Measurements from ENCODE around the gene IL2RA. TPM values are rescaled to one million over a fixed set of nuclear protein-coding genes. Genes with fewer than 3 reads are reported as not detected.

IL2RA gene
- total RNA-seq: not detected in 2 replicates

DNA sequence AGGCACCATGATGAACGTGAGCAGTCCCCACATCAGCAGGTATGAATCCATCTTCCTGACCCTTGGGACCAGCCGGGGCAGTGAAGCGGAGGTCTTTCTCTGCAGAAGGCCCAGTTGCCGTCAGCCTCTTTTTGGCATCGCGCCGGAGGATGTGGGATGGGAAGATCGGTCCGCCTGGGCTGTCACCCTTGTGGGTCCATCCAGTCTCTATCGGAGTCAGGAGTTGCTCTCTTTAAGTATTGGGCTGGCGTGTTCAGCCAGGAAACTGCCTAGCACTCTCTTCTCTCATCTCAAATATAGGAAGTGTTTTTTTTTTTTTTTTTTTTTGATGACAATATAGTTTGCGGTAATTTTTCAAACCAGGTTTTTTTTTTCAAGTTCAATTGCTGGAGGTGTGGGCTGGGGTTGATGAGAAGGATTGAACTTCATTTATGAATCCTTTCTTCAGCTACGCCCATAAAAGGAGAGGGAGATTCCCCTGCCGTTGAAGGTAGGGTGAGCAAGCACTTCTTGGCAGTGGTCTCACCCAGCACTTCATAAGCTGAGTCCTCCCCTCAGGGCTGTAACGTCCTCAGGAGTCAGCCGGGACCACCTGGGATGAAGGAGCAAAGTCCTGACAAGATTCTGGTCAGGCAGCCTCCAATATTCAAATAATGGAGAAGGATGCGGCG is at the start of gene IL2RA:
Gene IL2RA, minus strand, starts transcription at position 267 of the 671 bp plus-strand sequence. Its CDS starts 216 bp downstream, at position 51.

DNA sequence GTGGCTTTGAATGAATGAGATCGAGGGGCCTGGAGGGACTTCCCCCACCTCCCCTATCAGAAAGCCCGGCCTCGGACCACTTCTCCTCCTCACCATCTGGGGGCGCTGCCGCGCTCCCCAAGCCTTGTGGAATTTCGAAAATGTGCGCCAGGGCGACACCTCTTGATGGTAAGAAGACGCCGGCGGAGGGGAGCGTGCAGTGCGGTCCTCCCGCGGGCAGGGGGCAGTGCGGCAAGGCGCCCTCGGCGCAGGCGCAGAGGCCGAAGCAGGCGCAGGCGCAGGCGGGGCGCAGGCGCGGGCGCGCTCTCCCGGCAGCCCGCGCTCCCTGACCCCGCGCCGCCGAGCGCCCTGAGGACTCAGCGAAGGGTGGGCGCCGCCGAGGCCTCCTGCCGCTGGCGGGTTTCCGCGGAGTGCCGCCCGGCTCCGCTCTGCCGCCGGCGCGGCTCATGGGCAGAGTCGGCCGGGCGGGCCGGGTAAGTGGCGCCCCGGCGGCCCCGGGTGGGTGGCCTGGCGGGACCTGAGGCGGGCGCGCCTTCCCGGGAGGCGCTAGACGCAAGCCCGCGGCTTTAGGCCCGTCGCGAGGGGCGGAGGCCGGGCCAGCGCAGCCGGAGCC is 26.7 kb upstream of the IL2RA start, which contains the start of gene RBM17:
Gene RBM17, plus strand, starts transcription at position 314 of the 613 bp plus-strand sequence. CDS start 8,032 bp downstream, outside the sequence.

GRCh38 chr10:5977471-5978229 is 84.5 kb downstream of the IL2RA start, which contains the start of gene IL15RA:
IL15RA (minus strand) TSS chr10:5977543; CDS start chr10:5977492, 51 bp downstream.

Other genes with a start within 250 kb of the IL2RA start
- 343 and 351 TPM in 2 replicates for gene GDI2, start 248.9 kb downstream of the IL2RA start, total RNA-seq
- 5.1 and 7.3 TPM in 2 replicates for gene ANKRD16, start 172.5 kb downstream of the IL2RA start, total RNA-seq
- gene FBH1, start 172.1 kb downstream of the IL2RA start, total RNA-seq: 75.5 and 98.1 TPM in 2 replicates
- 0.68 and 3.6 TPM in 2 replicates for gene IL15RA, start 84.8 kb downstream of the IL2RA start, total RNA-seq
- 59.8 and 76.1 TPM in 2 replicates for gene RBM17, start 26.7 kb upstream of the IL2RA start, total RNA-seq
- gene PFKFB3, start 140.6 kb upstream of the IL2RA start, total RNA-seq: 7.2 and 33.7 TPM in 2 replicates

Measured in nasal cavity respiratory epithelium epithelial cell of viscerocranial mucosa (primary cell).